Measurements from ENCODE around the gene FHOD3.

- TF ChIP-seq CTCF (IDR thresholded peaks at IDR 0.05; ENCODE audit: insufficient read depth, low read depth, low read length) (no peak), EZH2 (IDR thresholded peaks at IDR 0.05; ENCODE audit: insufficient read depth, low read length) (no peak)
Measured at GRCh38 chr18:36335476-36336279, 38.2 kb downstream of the FHOD3 start.
